HG03135 (cell line): ENCODE measurements around the gene CYP2D6.

ENCODE experiments used
- ATAC-seq: cut with Tn5 transposase; IDR thresholded peaks from one replicate; pipeline ENCODE4 v1.9.1; 2021; ENCODE audit warnings: mild to moderate bottlenecking, moderate library complexity; ENCODE audit not compliant: unreplicated experiment

Gene CYP2D6

GRCh38 chr22:42090596-42091454, 39.8 kb downstream of the CYP2D6 start, which contains the start of gene NDUFA6:
TSS of gene NDUFA6 (minus strand) at chr22:42090772. CDS start at chr22:42090744, 28 bp downstream.
- peak; percentile 90 for ATAC-seq

DNA sequence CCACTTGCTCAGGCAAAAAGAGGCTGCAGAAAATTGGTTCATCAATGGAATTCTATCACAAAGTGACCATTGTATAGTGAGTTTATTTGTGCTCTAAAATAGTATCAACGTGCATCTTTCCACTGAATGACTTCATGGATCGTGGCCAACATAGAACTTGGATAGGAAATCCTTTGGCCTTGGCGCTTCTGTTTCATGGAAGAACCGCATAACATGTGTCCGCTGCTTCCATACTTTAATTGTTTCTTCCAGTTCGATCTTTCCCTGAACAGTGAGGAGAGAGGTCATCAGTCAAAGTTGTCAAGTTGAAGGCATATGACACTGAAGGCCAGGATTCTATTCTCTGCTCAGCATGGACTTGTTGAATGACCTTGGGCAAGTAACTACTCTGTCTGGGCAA, 44.6 kb downstream of the CYP2D6 start:
- no peak for ATAC-seq

GRCh38 chr22:42084874-42085273, 45.7 kb downstream of the CYP2D6 start:
- ATAC-seq: no peak

- no peak for ATAC-seq
Observed at GRCh38 chr22:42083119-42083518, 47.5 kb downstream of the CYP2D6 start.

DNA sequence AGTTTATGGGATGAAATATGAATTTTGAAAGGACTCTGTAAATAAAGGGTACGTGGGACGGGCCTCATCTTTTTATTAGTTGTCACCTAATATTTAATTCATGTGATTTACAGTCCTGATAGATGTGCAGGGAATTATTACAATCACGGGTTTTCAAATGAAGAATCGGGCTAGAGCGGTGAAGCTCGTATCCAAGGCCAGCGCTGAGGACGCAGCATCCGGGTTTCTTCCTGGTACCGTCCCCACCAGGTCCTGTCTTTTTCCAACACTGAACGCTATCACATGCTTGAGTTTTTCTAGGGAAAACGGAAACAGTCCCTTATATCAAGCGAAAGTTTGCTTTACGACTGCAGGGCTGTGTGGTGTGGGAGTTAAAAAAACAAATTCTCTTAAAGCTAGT, 50.3 kb downstream of the CYP2D6 start:
- ATAC-seq: no peak

DNA sequence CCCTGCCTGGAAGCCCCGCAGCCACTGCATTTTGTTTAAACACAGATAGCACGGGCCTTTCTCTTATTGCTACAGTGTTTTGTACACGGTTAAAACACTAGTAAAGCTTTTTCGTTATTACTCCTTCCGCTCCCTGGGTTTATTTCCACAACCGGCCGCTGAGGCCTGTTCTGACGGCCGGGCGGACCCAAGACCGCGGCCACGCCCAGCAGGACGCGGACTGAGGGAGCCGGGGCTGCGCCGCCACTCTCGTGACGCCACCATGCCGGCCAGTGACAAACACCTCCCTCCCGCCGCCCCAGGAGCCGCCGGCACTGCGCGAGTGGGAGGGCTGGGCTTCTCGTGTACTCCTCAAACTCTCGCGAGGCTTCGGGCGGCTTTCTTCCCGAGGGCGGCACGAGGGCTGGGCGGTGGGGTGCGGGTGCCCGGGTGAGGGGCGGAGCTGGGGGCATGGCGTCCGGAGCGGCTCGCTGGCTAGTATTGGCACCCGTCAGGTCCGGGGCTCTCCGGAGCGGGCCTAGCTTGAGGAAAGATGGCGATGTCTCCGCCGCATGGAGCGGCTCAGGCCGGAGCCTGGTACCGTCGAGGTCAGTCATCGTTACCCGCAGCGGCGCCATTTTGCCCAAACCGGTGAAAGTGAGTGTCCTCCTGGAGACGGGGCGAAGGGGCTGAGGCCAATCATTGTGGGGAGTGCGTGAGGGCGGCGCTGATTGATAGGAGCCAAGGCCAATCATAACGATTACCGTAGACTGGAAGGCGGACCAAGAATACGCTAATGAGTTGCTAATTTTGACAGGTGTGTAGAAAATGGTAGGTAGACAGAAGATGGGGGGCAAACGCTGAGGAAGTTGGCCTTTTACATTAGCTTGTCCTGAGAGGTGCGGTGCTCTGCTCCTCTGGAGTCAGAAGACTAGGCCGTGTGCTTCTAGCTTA, 51.0 kb downstream of the CYP2D6 start, which contains the start of gene SMDT1:
Gene SMDT1, plus strand, starts transcription at position 382 of the 933 bp plus-strand sequence. Its CDS starts 69 bp downstream, at position 451.
- ATAC-seq: peak; percentile 85

- ATAC-seq: peak; percentile 2
Observed at GRCh38 chr22:42078469-42079318, 51.9 kb downstream of the CYP2D6 start.

GRCh38 chr22:42077486-42078125, 53.0 kb downstream of the CYP2D6 start:
- ATAC-seq: no peak

GRCh38 chr22:42076764-42077485, 53.7 kb downstream of the CYP2D6 start:
- ATAC-seq: no peak
